ENCODE measurements around the gene ID3.

Gene ID3

DNA sequence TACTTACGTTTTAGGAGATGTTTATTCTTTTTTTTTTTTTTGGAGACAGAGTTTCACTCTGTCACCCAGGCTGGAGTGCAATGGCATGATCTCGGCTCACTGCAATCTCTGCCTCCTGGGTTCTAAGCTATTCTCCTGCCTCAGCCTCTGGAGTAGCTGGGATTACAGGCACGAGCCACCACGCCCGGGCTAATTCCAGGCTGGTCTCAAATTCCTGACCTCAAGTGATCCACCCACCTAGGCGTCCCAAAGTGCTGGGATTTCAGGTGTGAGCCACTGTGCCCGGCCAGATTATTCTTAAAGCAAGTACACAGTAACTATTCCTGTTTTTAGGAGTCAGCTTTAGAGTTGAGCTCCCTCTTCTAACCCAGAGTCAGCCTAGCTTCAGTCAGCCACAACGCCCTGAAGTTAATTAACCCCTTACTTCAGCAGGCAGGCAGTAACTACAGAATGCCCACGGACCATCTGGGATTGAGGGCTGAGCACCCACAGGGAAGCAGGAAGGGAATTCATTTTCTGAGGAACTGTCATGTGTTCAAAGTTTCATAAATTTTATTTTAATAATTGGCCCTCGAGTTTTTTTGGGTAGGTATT is 5.3 kb upstream of the ID3 start:
- no peak for DNase-seq

DNA sequence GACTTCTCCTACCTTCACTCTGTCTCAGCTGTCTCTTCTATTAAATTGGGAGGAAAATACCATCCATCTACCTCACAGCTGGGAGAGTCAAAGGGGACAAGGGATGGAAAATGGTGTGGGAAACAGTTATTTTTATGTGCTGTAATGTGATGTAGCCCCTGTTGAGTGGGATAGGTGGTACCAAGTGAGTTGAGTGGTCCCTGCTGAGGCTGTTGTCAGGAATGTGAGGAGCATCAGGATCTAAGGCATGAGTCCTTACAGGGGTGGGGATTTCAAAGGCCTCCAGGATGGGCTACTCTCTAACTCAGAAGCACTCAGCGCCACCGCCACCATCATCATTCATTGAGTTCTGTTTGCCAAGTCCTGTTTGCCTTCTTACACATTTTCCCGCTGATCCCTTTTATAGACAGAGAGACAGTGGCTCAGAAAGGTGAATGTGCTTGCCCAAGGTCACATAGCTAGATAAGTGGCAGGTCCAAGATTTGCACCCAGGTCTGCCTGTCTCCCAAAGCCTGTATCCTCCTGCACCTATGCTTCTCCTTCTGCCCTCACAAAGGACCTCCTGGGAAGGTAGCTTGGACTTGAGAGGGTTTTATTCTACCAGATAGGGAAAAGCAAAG is 4.6 kb upstream of the ID3 start:
- no peak for DNase-seq

- DNase-seq, result no peak
Measured at GRCh38 chr1:23563003-23563402, 3.7 kb upstream of the ID3 start.

DNA sequence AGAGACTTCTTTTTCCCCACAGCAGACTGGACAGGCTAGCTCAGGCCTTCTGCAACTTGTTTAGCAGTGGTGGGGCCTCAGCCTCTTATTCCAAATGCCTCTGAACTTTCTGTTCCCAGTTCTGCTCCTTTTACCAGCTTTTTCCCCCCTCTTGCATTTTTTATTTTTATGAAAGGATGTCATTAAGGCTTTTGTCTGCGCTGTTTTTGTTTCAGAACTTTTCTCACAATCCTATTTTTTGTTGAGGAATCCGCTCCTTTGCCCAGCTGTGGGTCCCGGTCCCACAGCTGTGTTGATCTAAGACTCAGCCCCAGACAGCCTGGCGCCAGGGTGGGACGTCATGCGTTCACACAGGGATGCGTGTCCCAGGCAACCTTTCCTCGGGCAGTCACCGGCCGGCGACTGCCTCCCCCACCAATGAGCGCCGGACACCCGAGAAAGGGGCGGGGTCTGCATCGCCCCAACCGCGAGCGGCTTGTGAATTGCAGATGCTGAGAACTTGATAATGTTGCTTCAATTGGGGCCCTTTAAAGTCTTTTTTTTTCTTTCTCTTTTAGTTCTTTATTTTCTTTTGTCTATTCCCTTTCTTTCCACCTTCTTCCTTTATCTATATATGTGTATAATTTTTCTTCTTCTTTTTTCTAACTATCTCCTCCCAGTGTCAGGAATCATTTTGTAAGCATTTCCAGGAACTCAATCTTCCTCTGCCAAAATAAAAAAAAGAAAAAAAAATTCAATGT is 3.0 kb upstream of the ID3 start:
- peak; percentile 98 for DNase-seq

DNA sequence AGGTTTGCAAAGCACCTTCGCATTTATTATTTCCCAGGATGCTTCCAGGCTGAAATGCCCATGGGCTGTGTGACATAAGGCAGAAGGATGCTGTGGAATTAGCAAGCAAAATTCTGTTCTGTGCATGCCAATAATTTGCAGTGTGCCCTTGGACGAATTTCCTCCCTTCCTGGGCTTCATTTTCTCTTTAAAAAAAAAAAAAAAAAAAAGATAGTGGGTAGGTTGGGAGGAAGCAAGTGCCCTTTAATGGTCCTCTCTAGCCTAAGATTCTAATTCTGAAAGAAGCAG is 2.5 kb upstream of the ID3 start:
- DNase-seq, result no peak

DNA sequence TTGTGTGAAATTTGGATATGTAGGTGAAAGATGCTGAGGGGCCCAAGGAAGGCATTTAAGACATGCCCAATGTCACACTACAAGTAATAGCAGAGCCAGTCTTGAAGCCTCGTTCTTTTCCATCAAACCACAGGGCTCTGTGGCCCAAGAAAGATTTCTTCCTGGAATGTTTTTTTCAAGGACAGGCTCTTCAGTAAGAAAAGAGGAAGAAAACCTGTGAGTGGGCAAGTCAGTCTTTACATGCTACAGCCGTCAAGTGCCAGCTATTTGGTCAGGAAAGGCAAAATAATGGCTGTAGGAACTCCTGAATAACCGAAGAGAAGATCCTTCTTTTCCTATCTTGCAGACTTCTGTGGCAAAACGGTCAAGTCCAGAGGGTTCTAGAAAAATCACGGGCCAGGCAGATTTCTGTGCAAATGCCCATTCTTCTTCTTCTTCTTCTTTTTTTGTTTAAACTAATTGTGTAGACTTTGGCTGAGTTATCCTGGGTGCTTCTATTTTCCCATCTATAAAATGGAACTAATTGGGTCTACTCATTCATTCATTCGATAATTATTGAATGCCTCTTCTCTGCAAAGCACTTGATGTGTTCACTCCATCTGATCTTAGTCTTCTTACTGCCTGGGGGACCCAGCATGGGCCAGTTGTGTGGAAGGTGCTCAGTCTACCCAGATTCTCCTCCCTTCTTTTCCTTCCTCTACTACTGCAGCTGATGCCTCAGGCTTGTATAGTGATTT is 1.9 kb upstream of the ID3 start:
- no peak for DNase-seq

DNA sequence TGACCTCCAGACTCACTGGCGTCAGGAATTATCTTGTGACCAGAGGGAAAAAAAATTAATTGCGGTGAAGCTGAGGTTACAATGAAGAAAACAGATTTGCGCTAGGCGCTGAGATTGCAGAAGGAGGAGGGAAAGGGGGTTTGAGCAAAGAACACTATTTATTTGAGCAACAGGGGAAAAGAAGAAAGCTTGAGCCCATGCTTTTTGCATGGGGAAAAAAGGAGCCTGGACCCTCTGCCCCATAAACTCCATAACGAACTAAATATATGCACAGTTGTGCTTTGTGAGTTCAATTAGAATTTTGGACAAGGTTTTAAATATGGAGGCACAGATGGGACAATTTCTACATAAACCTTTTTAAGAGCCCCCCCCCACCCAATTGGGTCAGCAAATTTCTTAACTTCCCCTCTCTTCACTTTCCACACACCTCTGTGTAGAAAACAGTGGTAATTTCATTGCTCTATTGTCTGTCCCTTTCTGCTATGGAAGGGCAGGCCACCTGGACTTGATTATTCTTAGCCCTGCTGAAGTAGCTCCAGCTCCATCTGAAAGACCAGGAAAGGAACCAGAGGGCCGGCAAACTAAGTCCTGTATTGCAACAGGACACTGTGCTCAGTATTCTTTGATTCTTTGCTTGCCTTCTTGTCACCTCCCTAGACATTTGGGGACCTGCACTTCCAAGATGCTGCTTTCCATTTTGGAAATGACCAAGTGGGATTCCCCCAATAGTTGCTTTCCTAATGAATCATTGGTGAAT is 862 bp upstream of the ID3 start:
- peak; percentile 53 for DNase-seq

GRCh38 chr1:23558872-23559135 is 497 bp downstream of the ID3 start:
- no peak for DNase-seq

- peak; percentile 80 for DNase-seq
Measured at GRCh38 chr1:23558140-23558871, 995 bp downstream of the ID3 start.

- DNase-seq, result no peak
Measured at GRCh38 chr1:23557471-23558124, 1.7 kb downstream of the ID3 start.

DNA sequence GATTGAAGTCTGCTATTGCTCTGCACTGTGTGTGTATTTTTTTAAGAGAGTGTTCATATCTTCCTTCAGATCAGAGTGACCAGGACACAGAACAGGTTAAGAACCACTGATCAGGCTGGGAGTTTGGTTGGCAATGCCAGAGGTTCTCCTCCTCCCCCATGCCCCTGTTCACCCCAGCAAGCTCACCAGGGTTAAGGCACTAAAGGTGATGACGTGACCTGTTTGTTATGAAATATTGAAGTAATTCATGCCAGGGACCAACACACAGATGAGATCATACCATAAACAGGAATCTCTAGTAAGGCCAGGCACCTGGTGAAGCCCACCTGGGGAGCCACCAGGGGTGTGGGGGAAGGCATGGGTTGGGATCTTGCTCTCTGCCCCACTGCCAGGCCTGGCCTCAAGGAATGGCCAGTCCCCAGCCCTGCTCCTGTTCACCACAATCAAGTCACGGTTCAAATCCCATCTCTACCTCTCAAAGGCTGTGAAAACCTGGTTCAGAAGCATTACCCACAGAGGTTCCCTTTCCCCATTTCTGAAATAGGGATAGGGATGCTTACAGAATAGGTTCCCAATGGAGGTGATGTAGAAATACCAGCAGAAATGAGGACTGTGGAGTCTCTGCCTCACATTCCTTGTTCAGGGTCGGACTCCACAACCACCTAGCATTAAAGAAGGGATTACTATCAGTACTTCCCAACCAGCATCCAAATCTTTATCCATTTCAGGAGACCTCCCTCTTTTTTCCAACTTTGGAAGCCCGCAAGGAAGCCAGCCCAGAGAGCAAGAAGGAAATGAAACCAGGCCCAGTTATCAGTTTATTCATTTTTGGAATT is 2.4 kb downstream of the ID3 start:
- peak; percentile 55 for DNase-seq

DNA sequence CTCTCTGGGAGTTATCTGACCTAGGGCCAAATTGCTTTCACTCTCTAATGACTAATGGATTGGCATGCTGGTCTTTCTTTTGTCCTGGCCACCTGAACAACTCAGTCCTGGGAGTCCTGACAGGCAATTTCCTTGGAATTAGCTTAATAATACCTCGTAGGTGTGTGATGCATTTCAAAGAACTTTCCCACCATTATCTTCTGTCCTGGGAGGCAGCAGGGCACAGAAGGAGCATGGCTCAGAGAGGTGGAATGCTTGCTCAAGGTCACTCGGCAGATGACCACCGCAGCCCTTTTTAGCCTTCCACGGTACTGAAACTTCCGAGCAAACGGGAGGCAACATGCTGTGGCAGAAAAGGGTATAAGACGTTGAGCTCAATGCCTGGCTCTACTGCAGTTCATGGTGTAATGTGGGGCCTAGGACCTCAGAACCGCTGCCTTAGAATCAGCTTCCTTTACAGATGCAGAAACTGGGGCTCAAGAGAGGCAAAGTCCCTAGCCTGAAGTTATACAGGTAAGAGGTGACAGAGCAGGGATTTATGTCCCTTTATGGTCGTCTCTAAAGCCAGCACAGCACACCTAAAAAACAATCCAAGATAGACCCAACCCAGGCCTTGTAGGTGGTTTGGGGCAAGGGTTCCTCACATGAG is 3.2 kb downstream of the ID3 start:
- peak; percentile 48 for DNase-seq

DNA sequence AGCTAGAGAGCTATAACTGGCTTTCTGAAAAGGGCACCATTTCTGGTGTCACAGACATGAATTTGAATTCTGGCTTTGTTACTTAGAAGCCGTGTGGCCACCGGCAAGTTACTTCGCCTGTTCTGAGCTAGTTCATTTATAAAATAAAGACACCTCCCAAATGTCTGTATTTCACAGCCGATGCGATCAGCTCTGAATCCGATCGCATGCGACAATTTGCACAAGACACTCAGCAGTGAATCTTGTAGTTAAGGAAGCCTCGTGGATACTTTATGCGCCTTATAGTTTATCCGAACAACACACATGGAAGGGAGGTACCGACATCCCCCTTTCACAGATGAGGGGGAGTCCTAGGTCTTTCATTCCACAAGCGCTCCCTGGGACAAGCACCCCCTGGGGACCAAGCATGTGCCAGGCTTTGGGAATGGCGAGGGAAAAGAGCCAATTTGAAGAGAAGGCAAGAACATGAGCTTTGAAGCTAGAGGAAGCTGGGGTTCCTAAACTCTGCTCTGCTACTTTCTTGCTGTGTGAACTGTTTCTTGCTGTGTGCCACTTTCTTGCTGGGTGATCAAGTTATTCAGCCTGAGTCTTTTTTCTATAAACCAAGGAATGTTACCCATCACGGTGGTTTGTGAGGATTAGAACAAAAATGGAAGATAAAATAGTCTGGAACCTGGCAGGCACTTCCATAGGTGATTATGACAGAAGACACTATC is 3.9 kb downstream of the ID3 start:
- peak; percentile 47 for DNase-seq

DNA sequence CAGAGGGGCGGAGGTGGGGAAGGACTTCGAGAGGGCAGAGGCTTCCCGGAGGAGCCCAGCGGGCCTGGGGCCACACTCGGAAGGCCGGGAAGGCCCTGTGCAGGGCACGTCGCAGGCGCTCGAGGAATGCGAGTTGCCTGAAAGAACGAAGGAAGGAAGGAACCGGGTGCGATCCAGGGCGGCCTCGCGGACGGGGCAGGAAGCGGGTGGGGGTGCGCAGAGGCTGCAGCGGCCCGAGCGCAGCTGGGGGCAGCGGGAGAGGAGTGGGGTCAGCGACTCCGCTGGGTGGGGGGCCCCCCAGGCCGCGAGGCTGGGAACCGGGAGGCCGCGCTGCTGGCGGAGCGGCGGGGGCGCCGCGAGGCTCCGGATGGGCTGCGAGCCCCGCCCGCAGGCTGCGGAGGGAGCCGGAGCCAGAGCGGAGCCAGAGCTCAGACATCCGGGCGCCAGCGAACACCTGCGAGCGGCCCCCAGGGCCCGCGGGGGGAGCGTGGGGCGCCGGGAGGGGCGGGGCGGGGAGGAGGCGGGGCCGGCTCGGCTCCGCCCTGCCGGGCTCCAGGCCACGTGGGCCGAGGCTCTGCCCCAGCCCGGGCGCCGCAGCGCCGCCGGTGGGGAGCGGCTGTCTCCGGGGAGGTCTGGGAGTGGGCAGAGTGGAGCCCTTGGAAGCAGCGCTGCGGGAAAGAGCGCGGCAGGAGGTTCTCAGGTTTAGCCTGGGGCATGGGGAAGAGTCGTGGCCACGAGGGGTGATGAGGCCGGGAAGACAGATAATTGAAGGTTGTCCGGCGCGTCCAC is 4.6 kb downstream of the ID3 start:
- DNase-seq, result peak; percentile 99

- DNase-seq, result no peak
Measured at GRCh38 chr1:23554127-23554480, 5.2 kb downstream of the ID3 start.

- no peak for DNase-seq
Measured at GRCh38 chr1:23553231-23554126, 5.8 kb downstream of the ID3 start.

DNA sequence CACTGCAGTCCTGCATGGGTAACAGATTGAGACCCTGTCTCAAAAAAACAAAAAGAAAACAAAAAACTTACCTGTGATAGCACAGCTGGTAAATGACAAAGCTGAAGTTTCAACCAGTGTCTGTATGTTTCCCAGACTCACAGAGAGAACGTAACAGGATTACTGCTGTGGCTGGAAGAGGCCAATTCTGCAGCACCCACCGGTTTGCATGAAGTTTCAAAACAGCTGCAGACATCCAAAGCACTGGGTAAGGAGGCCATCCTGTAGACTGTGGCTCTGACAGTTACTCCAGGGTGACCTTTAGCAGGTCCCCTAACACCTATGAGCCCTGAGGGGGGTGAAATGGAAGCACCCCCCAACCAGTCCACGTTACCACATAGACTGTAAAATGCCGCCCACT is 7.5 kb downstream of the ID3 start:
- no peak for DNase-seq

- DNase-seq, result no peak
Measured at GRCh38 chr1:23548704-23549143, 10.6 kb downstream of the ID3 start.
